Ectodermal cell (in vitro differentiated cells): ENCODE results near the gene MTIF3.

Source experiments
- H3K27ac ChIP-seq: 2 replicates; pipeline ENCODE4 v1.7.0; 2013; ENCODE audit warnings: mild to moderate bottlenecking, low read depth, low read length; ENCODE audit not compliant: insufficient read depth, poor library complexity, severe bottlenecking
- H3K27me3 ChIP-seq: 2 replicates; pipeline ENCODE4 v1.7.0; 2013; ENCODE audit warnings: mild to moderate bottlenecking, low read length; ENCODE audit not compliant: insufficient read depth, control insufficient read depth, poor library complexity, severe bottlenecking
- H3K36me3 ChIP-seq: one replicate; pipeline ENCODE4 v1.7.0; 2013; ENCODE audit warnings: low read length; ENCODE audit not compliant: control insufficient read depth, insufficient read depth
- H3K4me1 ChIP-seq: one replicate; pipeline ENCODE4 v1.7.0; 2013; ENCODE audit warnings: low read length; ENCODE audit not compliant: control insufficient read depth, insufficient read depth
- H3K4me3 ChIP-seq: 2 replicates; pipeline ENCODE4 v1.7.0; 2013; ENCODE audit warnings: low read depth, low read length, control low read depth; ENCODE audit not compliant: insufficient read depth
- H3K9me3 ChIP-seq: 2 replicates; pipeline ENCODE4 v1.7.0; 2013; ENCODE audit warnings: mild to moderate bottlenecking, low read length, moderate library complexity; ENCODE audit not compliant: control insufficient read depth
- WGBS, 2 experiments: methylation state at CpG; one replicate each; pipeline ENCODE4 v1.1.7; 2013; ENCODE audit warnings: missing lambda C conversion rate in 2 of 2; 5-methylcytosine and 5-hydroxymethylcytosine counted together

The MTIF3 gene

GRCh38 chr13:27482983-27483382 lies 32.6 kb upstream of the MTIF3 start:
- H3K4me3 ChIP-seq = no peak overlapping the region
- H3K27ac ChIP-seq = no peak overlapping the region
- H3K4me1 ChIP-seq = no peaks in the 10 kb centered on the region
- peaks cover 8% of the 10 kb centered on the region for H3K27me3 ChIP-seq
- H3K9me3 ChIP-seq = no peaks in the 10 kb centered on the region
- WGBS, 2 experiments = 92 to 93% methylated on average over 6 to 7 of the region's 7 CpGs
- H3K36me3 ChIP-seq = no peaks in the 10 kb centered on the region

GRCh38 chr13:27481766-27482165 lies 31.4 kb upstream of the MTIF3 start:
- H3K4me1 ChIP-seq = no peaks in the 10 kb centered on the region
- H3K4me3 ChIP-seq = no peak overlapping the region
- no peaks in the 10 kb centered on the region for H3K9me3 ChIP-seq
- no peaks in the 10 kb centered on the region for H3K36me3 ChIP-seq
- H3K27ac ChIP-seq = no peak overlapping the region
- peaks cover 8% of the 10 kb centered on the region for H3K27me3 ChIP-seq
- 11 to 13% methylated on average over 11 of the region's 11 CpGs for WGBS, 2 experiments

GRCh38 chr13:27476943-27477703 lies 26.8 kb upstream of the MTIF3 start:
- WGBS, 2 experiments = 76% methylated on average over 9 to 10 of the region's 10 CpGs
- no peaks in the 10 kb centered on the region for H3K4me1 ChIP-seq
- H3K36me3 ChIP-seq = no peaks in the 10 kb centered on the region
- H3K4me3 ChIP-seq = no peak overlapping the region
- no peaks in the 10 kb centered on the region for H3K9me3 ChIP-seq
- no peak overlapping the region for H3K27ac ChIP-seq
- peaks cover 3% of the 10 kb centered on the region for H3K27me3 ChIP-seq

GRCh38 chr13:27474751-27475268 lies 24.4 kb upstream of the MTIF3 start:
- no peaks in the 10 kb centered on the region for H3K4me1 ChIP-seq
- no peaks in the 10 kb centered on the region for H3K36me3 ChIP-seq
- WGBS, 2 experiments = 93 to 96% methylated on average over 13 of the region's 13 CpGs
- no peaks in the 10 kb centered on the region for H3K27me3 ChIP-seq
- no peak overlapping the region for H3K27ac ChIP-seq
- H3K4me3 ChIP-seq = no peak overlapping the region
- H3K9me3 ChIP-seq = no peaks in the 10 kb centered on the region

GRCh38 chr13:27472941-27473340 lies 22.6 kb upstream of the MTIF3 start:
- WGBS, 2 experiments = 93 to 97% methylated on average over 3 of the region's 3 CpGs
- Histone ChIP-seq H3K4me3 (no peak overlapping the region), H3K27me3 (no peaks in the 10 kb centered on the region), H3K27ac (no peak overlapping the region), H3K4me1 (no peaks in the 10 kb centered on the region), H3K36me3 (no peaks in the 10 kb centered on the region), H3K9me3 (no peaks in the 10 kb centered on the region)

- Histone ChIP-seq H3K27me3 (no peaks in the 10 kb centered on the region), H3K27ac (no peak overlapping the region), H3K9me3 (no peaks in the 10 kb centered on the region), H3K4me1 (no peaks in the 10 kb centered on the region), H3K36me3 (no peaks in the 10 kb centered on the region), H3K4me3 (no peak overlapping the region)
- 90 to 92% methylated on average over 2 of the region's 2 CpGs for WGBS, 2 experiments
Observed at GRCh38 chr13:27472441-27472840, 22.1 kb upstream of the MTIF3 start.

GRCh38 chr13:27470075-27470820 lies 19.9 kb upstream of the MTIF3 start:
- no peaks in the 10 kb centered on the region for H3K9me3 ChIP-seq
- no peak overlapping the region for H3K27ac ChIP-seq
- 94% methylated on average over 5 of the region's 5 CpGs for WGBS, 2 experiments

GRCh38 chr13:27466513-27466912 lies 16.1 kb upstream of the MTIF3 start:
- Histone ChIP-seq H3K27me3 (no peaks in the 10 kb centered on the region), H3K4me3 (no peak overlapping the region), H3K4me1 (no peaks in the 10 kb centered on the region), H3K9me3 (no peaks in the 10 kb centered on the region), H3K27ac (no peak overlapping the region), H3K36me3 (no peaks in the 10 kb centered on the region)
- WGBS, 2 experiments = 77 to 79% methylated on average over 3 of the region's 3 CpGs

More at GRCh38 chr13:27470075-27470820, 19.9 kb upstream of the MTIF3 start:
- Histone ChIP-seq H3K27me3 (no peaks in the 10 kb centered on the region), H3K4me3 (no peak overlapping the region), H3K36me3 (no peaks in the 10 kb centered on the region), H3K4me1 (no peaks in the 10 kb centered on the region)

- H3K4me1 ChIP-seq = no peaks in the 10 kb centered on the region
- no peaks in the 10 kb centered on the region for H3K36me3 ChIP-seq
- H3K27me3 ChIP-seq = no peaks in the 10 kb centered on the region
- 90 to 94% methylated on average over 5 of the region's 5 CpGs for WGBS, 2 experiments
- no peaks in the 10 kb centered on the region for H3K9me3 ChIP-seq
- H3K27ac ChIP-seq = no peak overlapping the region
- H3K4me3 ChIP-seq = no peak overlapping the region
Observed at GRCh38 chr13:27465611-27466010, 15.2 kb upstream of the MTIF3 start.

GRCh38 chr13:27463500-27463899 lies 13.1 kb upstream of the MTIF3 start:
- H3K36me3 ChIP-seq = no peaks in the 10 kb centered on the region
- WGBS, 2 experiments = 80 to 82% methylated on average over 6 of the region's 6 CpGs

More at GRCh38 chr13:27463500-27463899, 13.1 kb upstream of the MTIF3 start:
- Histone ChIP-seq H3K9me3 (no peaks in the 10 kb centered on the region), H3K27ac (no peak overlapping the region), H3K4me1 (no peaks in the 10 kb centered on the region), H3K27me3 (no peaks in the 10 kb centered on the region), H3K4me3 (no peak overlapping the region)
